Psoas muscle (tissue), 8 donors: ENCODE measurements around the gene COCH. TPM values are rescaled to one million over a fixed set of nuclear protein-coding genes. Genes with fewer than 3 reads are reported as not detected.

Source experiments
- ATAC-seq, 4 donors: fragments of 200-7000 bp; cut with Tn5 transposase; one replicate each; pipeline ENCODE4 v1.9.1; 2020; ENCODE audit warnings: moderate library complexity in 3 of 4, mild to moderate bottlenecking in 2 of 4
- DNase-seq, 2 donors: peaks; one replicate each; pipeline ENCODE4 v3.0.0-alpha.2; 2020
- H3K27ac ChIP-seq: fragments of 200-600 bp; one replicate; pipeline ENCODE4 v1.8.0; 2022
- H3K27me3 ChIP-seq, 3 donors: fragments of 200-600 bp in 1 of 3; one replicate each; pipeline versions ENCODE4 v1.6.1 to v1.8.0; 2013 to 2022; ENCODE audit warnings: low read length in 2 of 3, mild to moderate bottlenecking in 2 of 3, moderate library complexity in 1 of 3; ENCODE audit not compliant: insufficient read depth in 3 of 3
- H3K36me3 ChIP-seq, 2 donors: fragments of 200-600 bp in 1 of 2; one replicate each; pipeline versions ENCODE4 v1.6.1 to v1.8.0; 2013 to 2022; ENCODE audit warnings: low read depth in 1 of 2, mild to moderate bottlenecking in 1 of 2, moderate library complexity in 1 of 2; ENCODE audit not compliant: insufficient read depth in 1 of 2
- H3K4me1 ChIP-seq: fragments of 200-600 bp; one replicate; pipeline ENCODE4 v1.8.0; 2022
- H3K4me3 ChIP-seq: fragments of 200-600 bp; one replicate; pipeline ENCODE4 v1.8.0; 2022; ENCODE audit warnings: mild to moderate bottlenecking
- H3K9me3 ChIP-seq: fragments of 200-600 bp; one replicate; pipeline ENCODE4 v1.8.0; 2022
- WGBS, 3 donors: extraction: QIAGEN DNeasy Blood & Tissue Kit; methylation state at CpG; one replicate each; pipeline versions ENCODE4 v1.1.6 to v1.1.7; 2013; 5-methylcytosine and 5-hydroxymethylcytosine counted together
- intact Hi-C, 2 donors: fragments of 100-400 bp; cut with DNase I; formaldehyde crosslinking; loops; one replicate each; pipeline versions ENCODE4 v1.11.0 to v1.14.2; 2022
- polyA plus RNA-seq, 3 donors: library from polyadenylated mRNA; stranded (reverse); fragments of 200-250 nt; gene quantifications; one replicate each; pipeline ENCODE4 v1.2.3, GENCODE V29; 2013
- total RNA-seq, 4 donors: library from RNA; stranded (reverse); fragmentation: NEBNext Ultra II Directional in 2 of 4; extraction: Animal tissue kit (Norgen Biotek cat#: 25700) in 2 of 4; gene quantifications; one replicate each; pipeline versions ENCODE4 v1.2.1 to v1.2.4, GENCODE V29; 2021 to 2023
- TF ChIP-seq, protein P1 (sequence below): fragments of 200-600 bp; IDR thresholded peaks from one replicate; pipeline ENCODE4 v1.8.0; 2022; ENCODE audit warnings: antibody characterized with exemption
- donor health status: healthy with polysubstance abuse.
- donor health status: DM: no; HTN: no; CAD: no; lungs with moderate emphysema.
- donor health status: Bipolar disorder and iron deficiency.
- donor health status: healthy.
- donor health status: DM: yes; HTN: yes; CAD: no.
- donor health status: DM: no; HTN: no; CAD: no.
- donor health status: DM: no; HTN: no; CAD: no.
- donor health status: DM: yes; HTN: yes; CAD: no.

COCH gene
- total and polyA plus RNA-seq, 7 donors, result 0.32 to 1.4 (median 0.52) TPM

DNA sequence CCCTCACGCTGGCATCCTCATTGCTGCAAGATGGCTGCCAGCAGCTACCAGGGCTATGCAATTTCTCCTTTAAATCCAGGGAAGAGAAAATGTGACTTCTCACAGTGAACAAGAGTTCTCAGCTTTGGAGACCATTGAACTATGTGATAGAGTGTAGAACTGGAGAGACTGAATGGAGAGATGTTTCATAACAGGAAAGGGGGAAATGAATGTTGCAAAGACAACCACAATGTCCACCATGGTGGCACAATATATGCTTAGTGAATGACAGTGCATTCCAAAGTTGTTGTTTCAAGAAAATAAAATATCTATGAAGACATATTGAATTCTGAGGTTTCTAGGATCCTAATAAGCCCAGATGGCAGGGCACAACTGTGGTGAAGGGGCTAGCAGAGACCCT, 13.2 kb upstream of the COCH start:
- TF ChIP-seq, protein P1, sequence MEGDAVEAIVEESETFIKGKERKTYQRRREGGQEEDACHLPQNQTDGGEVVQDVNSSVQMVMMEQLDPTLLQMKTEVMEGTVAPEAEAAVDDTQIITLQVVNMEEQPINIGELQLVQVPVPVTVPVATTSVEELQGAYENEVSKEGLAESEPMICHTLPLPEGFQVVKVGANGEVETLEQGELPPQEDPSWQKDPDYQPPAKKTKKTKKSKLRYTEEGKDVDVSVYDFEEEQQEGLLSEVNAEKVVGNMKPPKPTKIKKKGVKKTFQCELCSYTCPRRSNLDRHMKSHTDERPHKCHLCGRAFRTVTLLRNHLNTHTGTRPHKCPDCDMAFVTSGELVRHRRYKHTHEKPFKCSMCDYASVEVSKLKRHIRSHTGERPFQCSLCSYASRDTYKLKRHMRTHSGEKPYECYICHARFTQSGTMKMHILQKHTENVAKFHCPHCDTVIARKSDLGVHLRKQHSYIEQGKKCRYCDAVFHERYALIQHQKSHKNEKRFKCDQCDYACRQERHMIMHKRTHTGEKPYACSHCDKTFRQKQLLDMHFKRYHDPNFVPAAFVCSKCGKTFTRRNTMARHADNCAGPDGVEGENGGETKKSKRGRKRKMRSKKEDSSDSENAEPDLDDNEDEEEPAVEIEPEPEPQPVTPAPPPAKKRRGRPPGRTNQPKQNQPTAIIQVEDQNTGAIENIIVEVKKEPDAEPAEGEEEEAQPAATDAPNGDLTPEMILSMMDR, result no peak
- Histone ChIP-seq H3K27me3 (peaks cover 0 to 7% (median 6%) of the 10 kb centered on the region in 3 donors), H3K27ac (no peak overlapping the region), H3K4me3 (no peak overlapping the region), H3K36me3 (no peaks in the 10 kb centered on the region), H3K9me3 (no peaks in the 10 kb centered on the region), H3K4me1 (no peaks in the 10 kb centered on the region)
- WGBS, 3 donors, result 78 to 88% (median 84%) methylated on average over 1 of the region's 1 CpG
- DNase-seq (no peak), ATAC-seq (no peak)
- intact Hi-C loops, result no loop called here

DNA sequence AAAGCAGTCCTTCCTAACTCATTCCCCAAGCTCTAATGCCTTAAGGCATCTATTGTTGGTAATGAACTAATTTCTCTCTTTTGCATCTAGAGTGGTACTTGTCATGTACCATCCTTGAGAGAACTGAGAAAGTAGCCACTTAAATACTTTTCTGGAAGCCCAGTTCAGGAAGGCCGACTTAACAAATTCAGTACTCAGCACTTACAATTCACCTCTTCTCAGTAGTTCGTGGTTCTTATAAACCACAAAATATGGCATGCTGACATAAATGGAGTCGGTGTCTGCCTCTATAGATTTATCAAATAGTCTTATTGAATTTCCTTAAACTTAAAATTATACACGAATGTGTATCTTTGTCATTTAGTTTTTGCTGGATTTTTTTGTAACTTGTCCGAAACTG, 9.4 kb upstream of the COCH start:
- no peak for ATAC-seq
- intact Hi-C loops, result no loop called here
- Histone ChIP-seq H3K4me3 (no peak overlapping the region), H3K9me3 (no peaks in the 10 kb centered on the region), H3K27ac (no peak overlapping the region), H3K4me1 (no peaks in the 10 kb centered on the region), H3K27me3 (peaks cover 0 to 7% (median 6%) of the 10 kb centered on the region in 3 donors), H3K36me3 (no peaks in the 10 kb centered on the region)
- TF ChIP-seq, protein P1, result no peak
- DNase-seq, result no peak
- 78 to 90% (median 88%) methylated on average over 5 of the region's 5 CpGs for WGBS, 3 donors

DNA sequence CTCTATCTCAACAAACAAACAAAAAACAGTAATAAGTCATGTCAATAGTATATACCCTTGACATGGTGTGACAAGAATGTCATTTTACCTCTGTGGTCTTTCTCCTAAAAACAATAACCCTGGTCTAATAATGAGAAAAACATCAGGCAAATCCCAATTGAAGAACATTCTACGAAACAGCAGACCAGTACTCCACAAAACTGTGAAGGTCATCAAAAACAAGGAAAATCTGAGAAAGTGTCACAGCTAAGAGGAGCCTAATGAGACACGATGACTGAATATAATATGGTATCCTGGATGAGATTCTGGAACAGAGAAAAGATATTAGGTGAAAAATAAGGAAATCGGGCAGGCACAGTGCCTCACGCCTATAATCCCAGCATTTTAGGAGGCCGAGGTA, 5.6 kb upstream of the COCH start:
- H3K4me3 ChIP-seq, result no peak overlapping the region
- DNase-seq (no peak), ATAC-seq (no peak)
- no peaks in the 10 kb centered on the region for H3K9me3 ChIP-seq
- WGBS, 3 donors, result 97 to 98% (median 97%) methylated on average over 5 of the region's 5 CpGs
- no peak overlapping the region for H3K27ac ChIP-seq
- intact Hi-C loops, result no loop called here
- TF ChIP-seq, protein P1, result no peak
- H3K4me1 ChIP-seq, result no peaks in the 10 kb centered on the region
- peaks cover 0 to 25% (median 3%) of the 10 kb centered on the region in 3 donors for H3K27me3 ChIP-seq
- no peaks in the 10 kb centered on the region for H3K36me3 ChIP-seq

DNA sequence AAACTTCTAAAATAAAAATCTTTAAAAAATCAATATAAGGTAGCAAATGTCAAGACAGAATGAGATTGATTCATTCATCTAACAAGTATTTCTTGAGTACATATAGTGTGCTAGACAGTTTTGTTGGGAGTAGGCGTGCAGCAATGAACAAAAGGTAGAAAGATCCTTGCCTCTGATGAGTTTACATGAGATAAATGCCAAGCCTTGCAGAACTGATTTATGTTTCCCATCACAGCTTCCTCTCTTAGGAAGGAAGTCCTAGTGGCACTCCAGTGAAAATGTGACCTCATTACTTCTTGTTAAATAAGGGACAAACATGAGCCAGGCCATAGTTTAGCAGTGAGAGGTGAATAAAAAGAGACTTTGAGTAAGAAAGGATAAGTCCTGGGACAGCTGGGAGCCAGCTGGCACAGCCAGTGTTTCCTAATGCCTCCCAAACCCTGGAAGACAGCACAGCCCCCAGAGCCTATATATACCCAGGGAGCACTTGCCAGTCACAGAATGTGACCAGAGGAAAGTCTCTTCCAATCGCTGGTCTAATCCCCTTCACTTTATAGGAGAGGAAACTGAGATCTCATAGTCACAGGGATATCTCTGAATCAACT, 4.7 kb upstream of the COCH start:
- Histone ChIP-seq H3K27me3 (peaks cover 0 to 35% (median 10%) of the 10 kb centered on the region in 3 donors), H3K36me3 (no peaks in the 10 kb centered on the region), H3K4me1 (peaks cover 3% of the 10 kb centered on the region), H3K9me3 (no peaks in the 10 kb centered on the region), H3K27ac (no peak overlapping the region), H3K4me3 (no peak overlapping the region)
- WGBS, 3 donors, result 43 to 56% (median 54%) methylated on average over 2 of the region's 2 CpGs
- intact Hi-C loops, result no loop called here
- DNase-seq (no peak), ATAC-seq (no peak)
- TF ChIP-seq, protein P1, result no peak

DNA sequence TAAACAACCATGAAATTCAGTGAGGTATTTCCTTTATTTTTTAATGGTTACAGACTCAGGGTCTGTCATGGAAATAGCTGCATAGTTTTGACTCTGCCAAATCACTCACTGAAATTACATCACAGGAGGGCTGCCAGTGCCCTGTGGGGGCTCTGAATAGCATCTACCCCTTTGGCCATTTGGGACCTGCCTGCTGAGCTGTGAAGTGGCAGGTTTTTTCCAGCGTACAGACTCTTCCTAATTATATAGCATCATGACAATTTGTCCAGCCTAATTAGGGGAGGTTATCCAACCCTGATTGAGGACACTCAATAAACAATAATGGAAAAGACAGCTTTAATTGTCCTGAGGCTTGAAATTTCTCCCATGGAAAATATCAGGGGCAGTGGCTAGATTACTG, 1.8 kb upstream of the COCH start:
- intact Hi-C loops, result no loop called here
- TF ChIP-seq, protein P1, result no peak
- 79 to 88% (median 86%) methylated on average over 1 of the region's 1 CpG for WGBS, 3 donors

More for the DNA sequence above, 1.8 kb upstream of the COCH start:
- peaks cover 0 to 59% (median 20%) of the 10 kb centered on the region in 3 donors for H3K27me3 ChIP-seq
- no peak overlapping the region for H3K27ac ChIP-seq
- ATAC-seq (no peak), DNase-seq (no peak)
- H3K4me1 ChIP-seq, result peaks cover 10% of the 10 kb centered on the region
- no peaks in the 10 kb centered on the region for H3K9me3 ChIP-seq
- H3K4me3 ChIP-seq, result no peak overlapping the region
- H3K36me3 ChIP-seq, result no peaks in the 10 kb centered on the region
